ENCODE data around the gene ZNF527.
"Not testable (repeated sequence)": the region's sequence is repeated elsewhere in the genome, so short reads cannot be mapped to it uniquely, and the experiment has no call there.

The ZNF527 gene

DNA sequence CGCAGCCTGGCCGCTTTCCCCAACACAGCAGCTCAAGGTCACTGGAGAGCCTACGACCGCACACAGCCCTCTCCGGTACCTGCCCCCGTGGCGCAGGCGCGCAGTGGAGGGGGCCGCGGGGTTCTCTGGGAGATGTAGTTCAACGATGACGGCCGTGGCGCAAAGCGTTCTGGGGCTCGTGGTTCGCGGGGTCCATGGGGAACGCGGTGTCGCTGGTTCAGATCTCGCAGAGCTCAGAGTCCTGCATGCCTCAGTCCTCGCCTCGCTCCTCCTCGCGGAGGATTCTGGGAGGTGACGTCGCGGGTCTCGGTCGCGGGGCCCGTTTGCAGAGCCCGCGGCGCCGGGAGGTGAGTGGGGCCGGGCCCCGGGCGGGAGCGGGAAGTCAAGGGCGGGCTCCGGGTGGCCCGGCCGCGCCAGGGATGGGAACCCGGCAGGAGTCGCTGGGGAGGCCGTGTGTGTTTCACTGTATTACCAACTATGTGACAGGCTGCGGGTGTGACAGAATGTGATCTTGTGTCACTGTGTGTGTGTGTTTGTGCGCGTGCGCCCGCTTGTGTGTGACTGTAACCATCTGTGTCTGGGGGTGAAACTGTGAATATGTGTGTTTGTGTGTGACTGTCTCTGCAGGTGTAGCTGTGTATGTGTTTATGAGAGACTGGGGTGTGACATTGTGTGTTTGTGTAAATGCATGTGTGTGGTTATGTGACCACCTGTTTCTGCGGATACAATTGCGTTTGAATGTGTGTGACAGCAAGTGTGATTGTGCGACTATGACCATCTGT, at the start of gene ZNF527:
Gene ZNF527 (plus strand): TSS at position 220 of the 782 bp plus-strand sequence. CDS start 3,100 bp downstream, outside the sequence.
- DNase-seq = peak; percentile 89 to 97

GRCh38 chr19:37329686-37330085, 41.2 kb upstream of the ZNF527 start:
- DNase-seq = no peak

- DNase-seq = no peak
These were observed 38.1 kb upstream of the ZNF527 start for GRCh38 chr19:37332839-37333238.

DNA sequence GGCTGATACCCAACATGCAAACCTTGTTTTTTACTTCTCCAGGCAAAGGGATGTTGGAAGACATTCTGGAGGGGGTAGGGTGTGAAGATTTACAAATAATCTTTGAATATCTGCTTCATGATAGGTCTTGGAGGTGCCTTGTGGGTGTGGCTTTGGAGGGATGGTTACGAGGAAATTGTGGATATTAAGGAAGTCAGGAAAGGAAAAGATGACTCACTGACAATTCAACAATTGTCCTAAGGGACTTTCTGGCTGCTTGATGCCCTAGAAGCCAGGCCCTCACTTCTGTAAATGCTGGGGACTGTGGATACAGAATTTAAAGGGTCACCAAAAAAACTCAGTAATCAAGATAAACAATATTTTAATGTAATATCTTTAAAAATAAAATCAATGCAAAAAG, 37.4 kb upstream of the ZNF527 start:
- no peak for DNase-seq

- DNase-seq = peak; percentile 43 to 55
These were observed 36.5 kb upstream of the ZNF527 start for GRCh38 chr19:37334179-37335071.

- DNase-seq = no peak
These were observed 28.1 kb upstream of the ZNF527 start for GRCh38 chr19:37342753-37343152.

DNA sequence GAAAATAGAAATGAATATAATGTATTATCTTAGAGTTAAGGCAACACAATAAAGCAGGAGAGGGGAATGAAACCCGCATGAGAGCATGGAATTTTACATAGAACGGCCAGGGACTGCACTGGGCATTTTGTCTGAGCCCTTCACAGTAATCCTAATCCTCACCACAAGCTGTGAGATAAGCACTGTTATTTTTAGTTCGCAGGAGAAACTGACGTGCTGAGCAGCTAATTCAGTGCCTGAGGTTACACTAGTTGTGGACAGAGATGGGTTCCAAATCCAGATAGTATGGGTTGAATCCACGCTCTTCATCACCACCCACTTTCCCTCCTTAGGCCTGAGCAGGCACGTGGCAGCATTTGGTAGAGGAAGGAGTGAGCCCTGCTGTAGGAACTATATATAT, 24.8 kb upstream of the ZNF527 start:
- DNase-seq = no peak

DNA sequence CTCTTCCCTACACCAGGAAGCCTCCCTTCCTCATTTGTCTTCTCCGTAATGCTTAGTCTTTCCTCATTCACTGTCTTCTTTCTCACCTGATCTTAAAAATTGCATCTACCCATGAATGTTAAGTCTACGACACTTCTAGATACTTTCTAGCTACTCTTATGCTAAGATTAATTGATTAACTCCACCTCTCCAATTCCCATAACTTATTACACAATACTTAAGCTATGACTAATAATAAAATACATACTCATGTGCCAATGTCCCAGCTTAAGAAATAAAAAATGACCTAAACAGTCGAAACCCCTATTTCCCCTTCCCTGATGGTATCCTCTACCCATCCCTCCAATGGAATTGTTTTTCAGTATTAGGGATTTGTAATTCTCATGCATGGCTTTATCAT, 22.8 kb upstream of the ZNF527 start:
- DNase-seq = no peak

DNA sequence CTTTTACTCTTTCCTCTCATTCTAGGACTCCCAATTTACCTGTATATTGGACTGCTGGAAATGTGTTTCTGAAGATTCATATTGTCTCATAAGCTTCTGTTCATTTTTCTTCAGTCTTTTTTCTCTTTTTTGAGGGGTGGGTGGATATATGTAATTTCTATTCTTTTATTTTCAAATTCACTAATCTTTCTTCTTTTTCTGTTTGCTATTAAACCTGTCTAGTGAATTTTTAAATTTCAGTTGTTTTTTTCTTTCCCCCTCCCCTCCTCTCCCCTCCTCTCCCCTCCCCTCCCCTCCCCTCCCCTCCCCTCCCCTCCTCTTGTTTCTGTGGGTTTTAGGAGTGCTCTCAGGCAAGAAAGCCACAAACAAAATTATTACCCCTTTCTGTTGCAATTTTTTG, 16.9 kb upstream of the ZNF527 start:
- DNase-seq = no peak

DNA sequence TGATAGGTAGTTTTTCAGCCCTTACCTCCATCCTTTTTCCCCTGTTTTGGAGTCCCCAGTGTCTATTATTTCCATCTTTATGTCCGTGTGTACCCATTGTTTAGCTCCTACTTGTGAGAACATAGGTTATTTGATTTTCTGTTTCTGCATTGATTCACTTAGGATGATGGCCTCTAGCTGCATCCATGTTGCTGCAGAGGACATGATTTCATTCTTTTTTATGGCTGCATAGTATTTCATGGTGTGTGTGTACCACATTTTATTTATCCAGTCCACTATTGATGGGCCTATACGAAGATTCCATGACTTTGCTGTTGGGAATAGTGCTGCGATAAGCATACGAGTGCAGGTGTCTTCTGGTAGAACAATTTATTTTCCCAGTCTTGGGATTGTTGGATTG, 15.0 kb upstream of the ZNF527 start:
- no peak for DNase-seq

DNA sequence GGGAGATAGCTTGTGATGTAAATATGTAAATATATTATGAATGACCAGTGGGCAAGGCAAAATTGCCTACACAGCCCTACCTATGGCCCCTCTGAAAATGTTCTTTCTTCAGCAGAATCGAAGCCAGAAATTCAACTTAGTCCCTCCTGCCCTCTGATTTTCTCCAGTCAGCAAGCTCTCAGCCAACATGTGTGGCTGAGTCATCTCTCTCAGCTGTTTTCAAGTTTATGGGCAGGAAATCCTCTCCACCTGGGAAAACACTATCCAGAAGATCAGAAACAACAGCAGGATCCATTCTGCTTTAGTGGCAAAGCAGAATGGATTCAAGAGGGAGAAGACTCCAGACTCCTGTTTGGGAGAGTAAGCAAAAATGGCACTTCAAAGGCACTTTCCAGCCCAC, 8.9 kb upstream of the ZNF527 start:
- no peak for DNase-seq

DNA sequence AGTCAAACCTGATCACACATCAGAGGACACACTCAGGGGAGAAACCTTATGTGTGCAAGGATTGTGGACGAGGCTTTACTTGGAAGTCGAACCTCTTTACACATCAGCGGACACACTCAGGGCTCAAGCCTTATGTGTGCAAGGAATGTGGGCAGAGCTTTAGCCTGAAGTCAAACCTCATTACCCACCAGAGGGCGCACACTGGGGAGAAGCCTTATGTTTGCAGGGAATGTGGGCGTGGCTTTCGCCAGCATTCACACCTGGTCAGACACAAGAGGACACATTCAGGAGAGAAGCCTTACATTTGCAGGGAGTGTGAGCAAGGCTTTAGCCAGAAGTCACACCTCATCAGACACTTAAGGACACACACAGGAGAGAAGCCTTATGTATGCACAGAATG, 8.2 kb upstream of the ZNF527 start:
- no peak for DNase-seq

DNA sequence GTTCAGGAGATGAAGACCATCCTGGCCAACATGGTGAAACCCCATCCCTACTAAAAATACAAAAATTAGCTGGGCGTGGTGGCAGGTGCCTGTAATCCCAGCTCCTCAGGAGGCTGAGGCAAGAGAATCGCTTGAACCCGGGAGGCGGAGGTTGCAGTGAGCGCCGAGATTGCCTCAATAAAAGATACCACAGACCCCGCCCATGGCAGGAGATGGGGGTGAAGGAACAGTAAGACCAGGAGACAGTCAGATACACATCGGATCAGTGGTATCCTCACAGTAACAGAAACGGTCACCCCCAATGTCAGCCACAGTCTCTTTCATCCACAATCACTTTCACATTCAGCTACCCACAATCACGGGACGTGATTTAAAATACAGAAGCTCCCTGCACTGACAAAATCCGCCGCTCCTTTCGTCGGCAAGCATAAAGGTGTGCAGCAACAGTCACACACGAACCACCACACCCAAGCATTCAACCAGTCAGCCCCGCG, 466 bp upstream of the ZNF527 start:
- DNase-seq = not testable (repeated sequence)

DNA sequence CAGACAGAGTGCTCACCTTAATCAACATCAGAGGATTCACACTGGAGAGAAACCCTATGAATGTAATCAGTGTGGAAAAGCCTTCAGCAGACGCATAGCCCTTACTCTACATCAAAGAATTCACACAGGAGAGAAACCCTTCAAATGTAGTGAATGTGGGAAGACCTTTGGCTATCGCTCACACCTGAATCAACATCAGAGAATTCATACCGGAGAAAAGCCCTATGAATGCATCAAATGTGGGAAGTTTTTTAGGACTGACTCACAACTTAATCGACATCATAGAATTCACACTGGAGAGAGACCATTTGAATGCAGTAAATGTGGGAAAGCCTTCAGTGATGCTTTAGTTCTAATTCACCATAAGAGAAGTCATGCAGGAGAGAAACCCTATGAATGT, 18.3 kb downstream of the ZNF527 start:
- no peak for DNase-seq

- not testable (repeated sequence) for DNase-seq
These were observed 20.5 kb downstream of the ZNF527 start for GRCh38 chr19:37391399-37391798.

DNA sequence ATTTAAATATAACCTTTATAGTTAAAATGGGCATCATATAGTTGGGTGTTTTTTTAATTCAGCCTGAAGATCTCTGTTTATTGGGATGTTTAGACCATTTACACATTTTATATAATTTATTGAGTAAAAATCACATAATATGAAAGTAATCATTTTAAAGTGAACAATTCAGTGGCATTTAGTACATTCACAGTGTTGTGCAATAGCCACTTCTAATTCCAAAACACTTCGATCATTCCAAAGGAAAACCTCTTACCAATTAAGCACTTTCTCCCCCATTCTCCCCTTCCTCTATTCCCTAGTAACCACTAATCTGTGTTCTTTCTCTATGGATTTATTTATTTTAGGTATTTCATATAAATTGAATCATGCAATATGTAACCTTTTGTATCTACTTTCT, 30.2 kb downstream of the ZNF527 start:
- no peak for DNase-seq

DNA sequence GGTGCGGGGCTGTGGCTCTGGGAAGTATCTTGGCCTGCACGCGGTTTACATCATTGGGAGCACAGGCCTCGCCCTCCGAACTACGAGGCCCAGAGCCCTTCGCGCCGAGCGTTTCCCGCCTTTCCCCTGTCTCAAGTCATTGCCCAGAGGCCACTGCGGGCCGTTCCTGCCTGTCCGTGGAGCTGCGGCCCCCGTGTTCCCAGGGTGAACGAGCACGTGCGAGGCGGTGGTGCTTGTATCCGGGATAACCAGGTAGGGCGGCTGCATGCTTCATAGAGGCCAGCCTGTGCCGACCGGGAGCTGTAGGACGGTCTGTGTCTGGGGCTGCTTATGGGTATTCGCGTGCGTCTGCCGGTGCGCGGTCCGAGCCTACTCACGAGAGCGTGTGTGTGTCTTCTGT, 32.5 kb downstream of the ZNF527 start:
- DNase-seq = no peak

GRCh38 chr19:37406140-37406846, 35.4 kb downstream of the ZNF527 start:
- DNase-seq = not testable (repeated sequence)

GRCh38 chr19:37412700-37413099, 41.8 kb downstream of the ZNF527 start:
- no peak for DNase-seq

GRCh38 chr19:37413313-37414084, 42.6 kb downstream of the ZNF527 start:
- no peak for DNase-seq

Measured in NCI-H187 (cell line).